Thoracic aorta (tissue), 2 donors: ENCODE measurements around the gene EXD3. TPM values are rescaled to one million over a fixed set of nuclear protein-coding genes. Genes with fewer than 3 reads are reported as not detected.
"Not testable (repeated sequence)": the region's sequence is repeated elsewhere in the genome, so short reads cannot be mapped to it uniquely, and the experiment has no call there.

Source experiments
- ATAC-seq: fragments of 150-250 bp; one replicate; pipeline ENCODE4 v1.8.0; 2017; ENCODE audit warnings: low read depth; ENCODE audit not compliant: insufficient number of reproducible peaks, low FRiP score
- DNase-seq: peaks from one replicate; pipeline ENCODE4 v3.0.0-alpha.2; 2020; ENCODE audit warnings: low spot score
- H3K27ac ChIP-seq, 2 donors: fragments of 200-600 bp; sonication (generic); 1 replicate in 1 of 2; 2 replicates in 1 of 2; pipeline ENCODE4 v1.5.1; 2016; ENCODE audit warnings: mild to moderate bottlenecking in 2 of 2, moderate library complexity in 2 of 2
- H3K27me3 ChIP-seq: fragments of 200-600 bp; sonication (generic); replicated peaks from 2 replicates; pipeline ENCODE4 v1.6.0; 2016; ENCODE audit warnings: mild to moderate bottlenecking; ENCODE audit not compliant: insufficient read depth
- H3K36me3 ChIP-seq: fragments of 200-600 bp; sonication (generic); one replicate; pipeline ENCODE4 v1.5.1; 2016
- H3K4me1 ChIP-seq, 2 donors: fragments of 200-600 bp; sonication (generic); 1 replicate in 1 of 2; 2 replicates in 1 of 2; pipeline versions ENCODE4 v1.5.1 to v1.6.0; 2016; ENCODE audit warnings: low read depth in 2 of 2, mild to moderate bottlenecking in 1 of 2; ENCODE audit not compliant: control insufficient read depth in 1 of 2
- H3K4me3 ChIP-seq: fragments of 200-600 bp; sonication (generic); 2 replicates; pipeline ENCODE4 v1.5.1; 2016; ENCODE audit warnings: mild to moderate bottlenecking
- H3K9me3 ChIP-seq: fragments of 200-600 bp; sonication (generic); 2 replicates; pipeline ENCODE4 v1.5.1; 2016
- total RNA-seq, 2 donors: library from RNA; depleted of rRNA; stranded (reverse); fragments of >200 nt; gene quantifications; one replicate each; pipeline versions ENCODE4 v1.1.0 to v1.2.3, GENCODE V29; 2016
- TF ChIP-seq, protein P1 (sequence below): fragments of 200-600 bp; sonication (generic); IDR thresholded peaks from one replicate; pipeline ENCODE4 v1.5.1; 2019; ENCODE audit warnings: antibody characterized with exemption

EXD3 gene
- total RNA-seq, 2 donors from 2014 or later = 22.7 to 29.4 TPM

- Histone ChIP-seq H3K9me3 (peaks cover 5% of the 10 kb centered on the region), H3K4me1 (no peaks in the 10 kb centered on the region), H3K27me3 (no peaks in the 10 kb centered on the region), H3K27ac (no peak overlapping the region), H3K36me3 (no peaks in the 10 kb centered on the region), H3K4me3 (no peak overlapping the region)
- TF ChIP-seq, protein P1, sequence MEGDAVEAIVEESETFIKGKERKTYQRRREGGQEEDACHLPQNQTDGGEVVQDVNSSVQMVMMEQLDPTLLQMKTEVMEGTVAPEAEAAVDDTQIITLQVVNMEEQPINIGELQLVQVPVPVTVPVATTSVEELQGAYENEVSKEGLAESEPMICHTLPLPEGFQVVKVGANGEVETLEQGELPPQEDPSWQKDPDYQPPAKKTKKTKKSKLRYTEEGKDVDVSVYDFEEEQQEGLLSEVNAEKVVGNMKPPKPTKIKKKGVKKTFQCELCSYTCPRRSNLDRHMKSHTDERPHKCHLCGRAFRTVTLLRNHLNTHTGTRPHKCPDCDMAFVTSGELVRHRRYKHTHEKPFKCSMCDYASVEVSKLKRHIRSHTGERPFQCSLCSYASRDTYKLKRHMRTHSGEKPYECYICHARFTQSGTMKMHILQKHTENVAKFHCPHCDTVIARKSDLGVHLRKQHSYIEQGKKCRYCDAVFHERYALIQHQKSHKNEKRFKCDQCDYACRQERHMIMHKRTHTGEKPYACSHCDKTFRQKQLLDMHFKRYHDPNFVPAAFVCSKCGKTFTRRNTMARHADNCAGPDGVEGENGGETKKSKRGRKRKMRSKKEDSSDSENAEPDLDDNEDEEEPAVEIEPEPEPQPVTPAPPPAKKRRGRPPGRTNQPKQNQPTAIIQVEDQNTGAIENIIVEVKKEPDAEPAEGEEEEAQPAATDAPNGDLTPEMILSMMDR = no peak
- DNase-seq (no peak), ATAC-seq (no peak)
These were observed 83.7 kb downstream of the EXD3 start for GRCh38 chr9:137339045-137339907.

GRCh38 chr9:137336735-137337134 lies 86.2 kb downstream of the EXD3 start:
- H3K4me3 ChIP-seq = no peak overlapping the region
- H3K9me3 ChIP-seq = peaks cover 5% of the 10 kb centered on the region
- TF ChIP-seq, protein P1 = no peak
- H3K4me1 ChIP-seq = no peaks in the 10 kb centered on the region
- ATAC-seq (no peak), DNase-seq (no peak)
- no peaks in the 10 kb centered on the region for H3K36me3 ChIP-seq
- no peaks in the 10 kb centered on the region for H3K27me3 ChIP-seq
- no peak overlapping the region for H3K27ac ChIP-seq

GRCh38 chr9:137333016-137333671 lies 89.8 kb downstream of the EXD3 start:
- Histone ChIP-seq H3K4me3 (no peak overlapping the region), H3K27me3 (no peaks in the 10 kb centered on the region), H3K27ac (no peak overlapping the region), H3K4me1 (no peaks in the 10 kb centered on the region), H3K36me3 (no peaks in the 10 kb centered on the region), H3K9me3 (peaks cover 5% of the 10 kb centered on the region)
- ATAC-seq = no peak
- no peak for DNase-seq
- TF ChIP-seq, protein P1 = no peak

- no peak overlapping the region for H3K27ac ChIP-seq
- peaks cover 3% of the 10 kb centered on the region for H3K9me3 ChIP-seq
- no peaks in the 10 kb centered on the region for H3K4me1 ChIP-seq
- H3K36me3 ChIP-seq = no peaks in the 10 kb centered on the region
- no peak overlapping the region for H3K4me3 ChIP-seq
- peaks cover 4% of the 10 kb centered on the region for H3K27me3 ChIP-seq
- no peak for DNase-seq
- ATAC-seq = no peak
- TF ChIP-seq, protein P1 = no peak
These were observed 91.0 kb downstream of the EXD3 start for GRCh38 chr9:137331929-137332328.

DNA sequence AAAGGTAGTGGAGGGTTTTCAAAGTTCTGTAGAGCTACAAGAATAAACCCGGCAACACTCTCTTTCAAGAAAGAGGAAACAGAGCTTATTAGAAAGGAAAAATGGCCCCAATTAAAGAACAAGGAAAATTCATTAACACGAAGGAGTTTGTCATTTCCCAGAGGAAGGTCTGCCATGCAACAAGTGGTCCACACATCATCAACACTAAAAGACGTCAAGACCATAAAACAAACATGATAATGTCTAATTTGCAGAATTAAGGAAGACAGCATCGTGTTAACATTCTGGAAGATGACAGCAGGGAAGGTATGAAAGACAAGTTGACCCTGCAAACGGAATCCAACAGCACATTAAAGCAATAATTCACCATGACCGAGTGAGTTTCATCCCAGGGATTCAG lies 92.3 kb downstream of the EXD3 start:
- TF ChIP-seq, protein P1 = no peak
- Histone ChIP-seq H3K4me3 (no peak overlapping the region), H3K9me3 (no peaks in the 10 kb centered on the region), H3K4me1 (no peaks in the 10 kb centered on the region), H3K36me3 (no peaks in the 10 kb centered on the region), H3K27ac (no peak overlapping the region), H3K27me3 (peaks cover 4% of the 10 kb centered on the region)
- no peak for ATAC-seq
- no peak for DNase-seq

- not testable (repeated sequence) for ATAC-seq, H3K4me3 ChIP-seq, H3K4me1 ChIP-seq, H3K9me3 ChIP-seq, H3K27me3 ChIP-seq, H3K36me3 ChIP-seq, H3K27ac ChIP-seq, DNase-seq
These were observed 93.4 kb downstream of the EXD3 start for GRCh38 chr9:137329590-137329989.

GRCh38 chr9:137327641-137328550 lies 95.1 kb downstream of the EXD3 start:
- ATAC-seq, H3K9me3 ChIP-seq, H3K36me3 ChIP-seq, DNase-seq, H3K4me3 ChIP-seq, H3K27me3 ChIP-seq, H3K27ac ChIP-seq, H3K4me1 ChIP-seq: not testable (repeated sequence)
